ENCODE measurements around the gene LHFPL3.

The LHFPL3 gene

GRCh38 chr7:104902183-104902582 is 573.8 kb downstream of the LHFPL3 start:
- Histone ChIP-seq H3K18ac (ENCODE audit: low read length) (no peak overlapping the region), H3K4me1 (ENCODE audit: control insufficient read depth in 1 of 2, insufficient read depth in 2 of 2, low read length in 2 of 2) (no peaks in the 10 kb centered on the region)

GRCh38 chr7:104903044-104903443 is 574.6 kb downstream of the LHFPL3 start:
- no peak overlapping the region for H3K27ac ChIP-seq (ENCODE audit: low read depth, low read length)
- H3K23ac ChIP-seq (ENCODE audit: low read length): no peak overlapping the region
- H4K8ac ChIP-seq (ENCODE audit: low read depth, low read length): no peak overlapping the region
- H2BK5ac ChIP-seq (ENCODE audit: low read depth, low read length, poor library complexity): no peak overlapping the region
- no peaks in the 10 kb centered on the region for H3K36me3 ChIP-seq (ENCODE audit: control insufficient read depth in 1 of 2, insufficient read depth in 2 of 2, low read length in 2 of 2)
- H3K79me2 ChIP-seq (ENCODE audit: control insufficient read depth, insufficient read depth, low read length, poor library complexity): no peaks in the 10 kb centered on the region
- no peaks in the 10 kb centered on the region for H3K79me1 ChIP-seq (ENCODE audit: low read length)
- no peak overlapping the region for H3K4me3 ChIP-seq (ENCODE audit: low read depth, low read length)
- no peak overlapping the region for H3K9ac ChIP-seq (ENCODE audit: low read length)
- no peak overlapping the region for H3K4me2 ChIP-seq (ENCODE audit: low read length)
- H3K27me3 ChIP-seq (ENCODE audit: insufficient read depth, low read length): no peaks in the 10 kb centered on the region
- no peak overlapping the region for H2AFZ ChIP-seq (ENCODE audit: insufficient read depth, low read length, poor library complexity)
- no CpG with 5 or more reads among the region's 2 CpGs for WGBS (ENCODE audit: extremely low coverage, insufficient coverage, insufficient read length)
- no peak overlapping the region for H3K18ac ChIP-seq (ENCODE audit: low read length)
- H2AK5ac ChIP-seq (ENCODE audit: low read length): no peak overlapping the region
- H3K9me3 ChIP-seq (ENCODE audit: insufficient read depth, low read depth, low read length): no peaks in the 10 kb centered on the region
- H3K4me1 ChIP-seq (ENCODE audit: control insufficient read depth in 1 of 2, insufficient read depth in 2 of 2, low read length in 2 of 2): no peaks in the 10 kb centered on the region
- DNase-seq: no peak
- H4K12ac ChIP-seq (ENCODE audit: low read depth, low read length): no peak overlapping the region
- H4K91ac ChIP-seq (ENCODE audit: low read depth, low read length): no peak overlapping the region
- no peak overlapping the region for H2BK120ac ChIP-seq (ENCODE audit: insufficient read depth, low read length, poor library complexity)
- H3K4ac ChIP-seq (ENCODE audit: low read depth, low read length): no peak overlapping the region
- no peak overlapping the region for H3K14ac ChIP-seq (ENCODE audit: low read length)
- H2BK12ac ChIP-seq (ENCODE audit: low read length): no peak overlapping the region

More at GRCh38 chr7:104902183-104902582, 573.8 kb downstream of the LHFPL3 start:
- DNase-seq: no peak
- H3K14ac ChIP-seq (ENCODE audit: low read length): no peak overlapping the region
- no peak overlapping the region for H3K9ac ChIP-seq (ENCODE audit: low read length)
- no peak overlapping the region for H4K91ac ChIP-seq (ENCODE audit: low read depth, low read length)
- no peak overlapping the region for H2AFZ ChIP-seq (ENCODE audit: insufficient read depth, low read length, poor library complexity)
- H3K27ac ChIP-seq (ENCODE audit: low read depth, low read length): no peak overlapping the region
- H3K79me1 ChIP-seq (ENCODE audit: low read length): no peaks in the 10 kb centered on the region
- no peaks in the 10 kb centered on the region for H3K79me2 ChIP-seq (ENCODE audit: control insufficient read depth, insufficient read depth, low read length, poor library complexity)
- no peak overlapping the region for H2BK12ac ChIP-seq (ENCODE audit: low read length)
- no peak overlapping the region for H3K4ac ChIP-seq (ENCODE audit: low read depth, low read length)
- no peak overlapping the region for H2AK5ac ChIP-seq (ENCODE audit: low read length)
- no CpG with 5 or more reads among the region's 6 CpGs for WGBS (ENCODE audit: extremely low coverage, insufficient coverage, insufficient read length)
- no peak overlapping the region for H3K4me2 ChIP-seq (ENCODE audit: low read length)
- H3K23ac ChIP-seq (ENCODE audit: low read length): no peak overlapping the region
- H4K12ac ChIP-seq (ENCODE audit: low read depth, low read length): no peak overlapping the region
- H2BK120ac ChIP-seq (ENCODE audit: insufficient read depth, low read length, poor library complexity): no peak overlapping the region
- H3K4me3 ChIP-seq (ENCODE audit: low read depth, low read length): no peak overlapping the region
- H4K8ac ChIP-seq (ENCODE audit: low read depth, low read length): no peak overlapping the region
- no peaks in the 10 kb centered on the region for H3K9me3 ChIP-seq (ENCODE audit: insufficient read depth, low read depth, low read length)
- H3K27me3 ChIP-seq (ENCODE audit: insufficient read depth, low read length): no peaks in the 10 kb centered on the region
- H2BK5ac ChIP-seq (ENCODE audit: low read depth, low read length, poor library complexity): no peak overlapping the region
- no peaks in the 10 kb centered on the region for H3K36me3 ChIP-seq (ENCODE audit: control insufficient read depth in 1 of 2, insufficient read depth in 2 of 2, low read length in 2 of 2)

- Histone ChIP-seq H3K27me3 (ENCODE audit: insufficient read depth, low read length) (no peaks in the 10 kb centered on the region), H4K12ac (ENCODE audit: low read depth, low read length) (no peak overlapping the region), H3K79me1 (ENCODE audit: low read length) (no peaks in the 10 kb centered on the region), H2BK5ac (ENCODE audit: low read depth, low read length, poor library complexity) (no peak overlapping the region), H4K91ac (ENCODE audit: low read depth, low read length) (no peak overlapping the region), H3K4me2 (ENCODE audit: low read length) (no peak overlapping the region), H3K4me3 (ENCODE audit: low read depth, low read length) (no peak overlapping the region), H3K79me2 (ENCODE audit: control insufficient read depth, insufficient read depth, low read length, poor library complexity) (no peaks in the 10 kb centered on the region), H2BK120ac (ENCODE audit: insufficient read depth, low read length, poor library complexity) (no peak overlapping the region), H3K23ac (ENCODE audit: low read length) (no peak overlapping the region), H3K9ac (ENCODE audit: low read length) (no peak overlapping the region), H4K8ac (ENCODE audit: low read depth, low read length) (no peak overlapping the region), H2AFZ (ENCODE audit: insufficient read depth, low read length, poor library complexity) (no peak overlapping the region), H3K27ac (ENCODE audit: low read depth, low read length) (no peak overlapping the region), H3K4ac (ENCODE audit: low read depth, low read length) (no peak overlapping the region), H3K14ac (ENCODE audit: low read length) (no peak overlapping the region), H3K4me1 (ENCODE audit: control insufficient read depth in 1 of 2, insufficient read depth in 2 of 2, low read length in 2 of 2) (no peaks in the 10 kb centered on the region), H2AK5ac (ENCODE audit: low read length) (no peak overlapping the region), H2BK12ac (ENCODE audit: low read length) (no peak overlapping the region), H3K9me3 (ENCODE audit: insufficient read depth, low read depth, low read length) (no peaks in the 10 kb centered on the region), H3K18ac (ENCODE audit: low read length) (no peak overlapping the region), H3K36me3 (ENCODE audit: control insufficient read depth in 1 of 2, insufficient read depth in 2 of 2, low read length in 2 of 2) (no peaks in the 10 kb centered on the region)
- DNase-seq: no peak
- no CpG with 5 or more reads among the region's 4 CpGs for WGBS (ENCODE audit: extremely low coverage, insufficient coverage, insufficient read length)
Observed at GRCh38 chr7:104903846-104904245, 575.4 kb downstream of the LHFPL3 start.

GRCh38 chr7:104906032-104906431 is 577.6 kb downstream of the LHFPL3 start:
- Histone ChIP-seq H2BK120ac (ENCODE audit: insufficient read depth, low read length, poor library complexity) (no peak overlapping the region), H3K9ac (ENCODE audit: low read length) (no peak overlapping the region), H2AK5ac (ENCODE audit: low read length) (no peak overlapping the region), H3K27ac (ENCODE audit: low read depth, low read length) (no peak overlapping the region), H3K4me3 (ENCODE audit: low read depth, low read length) (no peak overlapping the region), H3K14ac (ENCODE audit: low read length) (no peak overlapping the region), H3K27me3 (ENCODE audit: insufficient read depth, low read length) (no peaks in the 10 kb centered on the region), H2BK12ac (ENCODE audit: low read length) (no peak overlapping the region), H3K79me1 (ENCODE audit: low read length) (no peaks in the 10 kb centered on the region), H3K23ac (ENCODE audit: low read length) (no peak overlapping the region), H3K18ac (ENCODE audit: low read length) (no peak overlapping the region), H3K79me2 (ENCODE audit: control insufficient read depth, insufficient read depth, low read length, poor library complexity) (no peaks in the 10 kb centered on the region), H2BK5ac (ENCODE audit: low read depth, low read length, poor library complexity) (no peak overlapping the region), H2AFZ (ENCODE audit: insufficient read depth, low read length, poor library complexity) (no peak overlapping the region), H3K36me3 (ENCODE audit: control insufficient read depth in 1 of 2, insufficient read depth in 2 of 2, low read length in 2 of 2) (no peaks in the 10 kb centered on the region), H3K4me1 (ENCODE audit: control insufficient read depth in 1 of 2, insufficient read depth in 2 of 2, low read length in 2 of 2) (no peaks in the 10 kb centered on the region), H3K4me2 (ENCODE audit: low read length) (no peak overlapping the region), H3K4ac (ENCODE audit: low read depth, low read length) (no peak overlapping the region), H4K12ac (ENCODE audit: low read depth, low read length) (no peak overlapping the region), H4K8ac (ENCODE audit: low read depth, low read length) (no peak overlapping the region), H3K9me3 (ENCODE audit: insufficient read depth, low read depth, low read length) (no peaks in the 10 kb centered on the region), H4K91ac (ENCODE audit: low read depth, low read length) (no peak overlapping the region)
- no CpG with 5 or more reads among the region's 7 CpGs for WGBS (ENCODE audit: extremely low coverage, insufficient coverage, insufficient read length)
- DNase-seq: no peak

All from trophoblast cell (in vitro differentiated cells and primary cell).